ENCODE data around the gene IQUB.

IQUB gene

GRCh38 chr7:123472750-123473445, 61.5 kb downstream of the IQUB start:
- ChIA-PET CTCF (interaction anchor here (0.6 to 0.9 kb wide), 2 partner anchors 11 to 21 kb away, joined by 3 to 4 read pairs; no protein-coding TSS in a partner anchor), POLR2A (interaction anchor here (0.7 kb wide), 1 partner anchor 523 kb away, joined by 3 read pairs; no protein-coding TSS in a partner anchor)
- TF ChIP-seq ZNF311 (tag by site-specific recombination; IDR thresholded peaks at IDR 0.05; ENCODE audit: borderline replicate concordance) = no peak
- TF ChIP-seq, protein P1, sequence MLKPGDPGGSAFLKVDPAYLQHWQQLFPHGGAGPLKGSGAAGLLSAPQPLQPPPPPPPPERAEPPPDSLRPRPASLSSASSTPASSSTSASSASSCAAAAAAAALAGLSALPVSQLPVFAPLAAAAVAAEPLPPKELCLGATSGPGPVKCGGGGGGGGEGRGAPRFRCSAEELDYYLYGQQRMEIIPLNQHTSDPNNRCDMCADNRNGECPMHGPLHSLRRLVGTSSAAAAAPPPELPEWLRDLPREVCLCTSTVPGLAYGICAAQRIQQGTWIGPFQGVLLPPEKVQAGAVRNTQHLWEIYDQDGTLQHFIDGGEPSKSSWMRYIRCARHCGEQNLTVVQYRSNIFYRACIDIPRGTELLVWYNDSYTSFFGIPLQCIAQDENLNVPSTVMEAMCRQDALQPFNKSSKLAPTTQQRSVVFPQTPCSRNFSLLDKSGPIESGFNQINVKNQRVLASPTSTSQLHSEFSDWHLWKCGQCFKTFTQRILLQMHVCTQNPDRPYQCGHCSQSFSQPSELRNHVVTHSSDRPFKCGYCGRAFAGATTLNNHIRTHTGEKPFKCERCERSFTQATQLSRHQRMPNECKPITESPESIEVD (tag by site-specific recombination; IDR thresholded peaks at IDR 0.05) = no peak
- TF ChIP-seq ZNF175 (tag by site-specific recombination; IDR thresholded peaks at IDR 0.05) = no peak
- TF ChIP-seq ZNF544 (tag by site-specific recombination; IDR thresholded peaks at IDR 0.05) = no peak
- TF ChIP-seq ZNF629 (tag by site-specific recombination; IDR thresholded peaks at IDR 0.05) = no peak
- TF ChIP-seq ZNF558 (tag by site-specific recombination; IDR thresholded peaks at IDR 0.05) = no peak
- TF ChIP-seq ZNF791 (tag by site-specific recombination; IDR thresholded peaks at IDR 0.05) = no peak
- no peak for TF ChIP-seq ZNF664 (tag by site-specific recombination; IDR thresholded peaks at IDR 0.05)
- no peak for TF ChIP-seq MEIS1 (CRISPR knock-in tag; IDR thresholded peaks at IDR 0.05; ENCODE audit: borderline replicate concordance)
- TF ChIP-seq ZNF555 (tag by site-specific recombination; conservative IDR thresholded peaks at IDR 0.05) = no peak
- no peaks in the 10 kb centered on the region for H3K4me1 ChIP-seq (ENCODE audit: control insufficient read depth, insufficient read depth, low read length)
- no peaks in the 10 kb centered on the region for H3K36me3 ChIP-seq (ENCODE audit: control insufficient read depth in 2 of 2, insufficient read depth in 1 of 2, low read length in 2 of 2)
- no peak overlapping the region for H3K4me3 ChIP-seq (ENCODE audit: low read depth, low read length)
- H3K27ac ChIP-seq (ENCODE audit: extremely low read depth, low read depth, low read length) = no peak overlapping the region
- H3K9me3 ChIP-seq (ENCODE audit: control insufficient read depth, insufficient read depth, low read depth, low read length) = no peaks in the 10 kb centered on the region

- H3K4me3 ChIP-seq (ENCODE audit: low read depth, low read length) = no peak overlapping the region
- ChIA-PET POLR2A (no interaction called here), CTCF (no interaction called here)
- no peak overlapping the region for H3K27ac ChIP-seq (ENCODE audit: extremely low read depth, low read depth, low read length)
- no peaks in the 10 kb centered on the region for H3K4me1 ChIP-seq (ENCODE audit: control insufficient read depth, insufficient read depth, low read length)
- TF ChIP-seq ZNF157 (tag by site-specific recombination; IDR thresholded peaks at IDR 0.05) (no peak), ZNF335 (tag by site-specific recombination; conservative IDR thresholded peaks at IDR 0.05) (no peak), ZNF654 (tag by site-specific recombination; IDR thresholded peaks at IDR 0.05; ENCODE audit: low read depth) (no peak)
- H3K9me3 ChIP-seq (ENCODE audit: control insufficient read depth, insufficient read depth, low read depth, low read length) = no peaks in the 10 kb centered on the region
- no peaks in the 10 kb centered on the region for H3K36me3 ChIP-seq (ENCODE audit: control insufficient read depth in 2 of 2, insufficient read depth in 1 of 2, low read length in 2 of 2)
These were observed 62.1 kb downstream of the IQUB start for GRCh38 chr7:123472327-123472726.

GRCh38 chr7:123468303-123468702, 66.1 kb downstream of the IQUB start:
- CTCF ChIA-PET = no interaction called here
- Histone ChIP-seq H3K27ac (ENCODE audit: extremely low read depth, low read depth, low read length) (no peak overlapping the region), H3K4me1 (ENCODE audit: control insufficient read depth, insufficient read depth, low read length) (no peaks in the 10 kb centered on the region), H3K9me3 (ENCODE audit: control insufficient read depth, insufficient read depth, low read depth, low read length) (no peaks in the 10 kb centered on the region), H3K36me3 (ENCODE audit: control insufficient read depth in 2 of 2, insufficient read depth in 1 of 2, low read length in 2 of 2) (no peaks in the 10 kb centered on the region), H3K4me3 (ENCODE audit: low read depth, low read length) (no peak overlapping the region)
- POLR2A ChIA-PET = no interaction called here
- no peak for TF ChIP-seq GLIS2 (tag by site-specific recombination; IDR thresholded peaks at IDR 0.05)
- TF ChIP-seq, protein P2, sequence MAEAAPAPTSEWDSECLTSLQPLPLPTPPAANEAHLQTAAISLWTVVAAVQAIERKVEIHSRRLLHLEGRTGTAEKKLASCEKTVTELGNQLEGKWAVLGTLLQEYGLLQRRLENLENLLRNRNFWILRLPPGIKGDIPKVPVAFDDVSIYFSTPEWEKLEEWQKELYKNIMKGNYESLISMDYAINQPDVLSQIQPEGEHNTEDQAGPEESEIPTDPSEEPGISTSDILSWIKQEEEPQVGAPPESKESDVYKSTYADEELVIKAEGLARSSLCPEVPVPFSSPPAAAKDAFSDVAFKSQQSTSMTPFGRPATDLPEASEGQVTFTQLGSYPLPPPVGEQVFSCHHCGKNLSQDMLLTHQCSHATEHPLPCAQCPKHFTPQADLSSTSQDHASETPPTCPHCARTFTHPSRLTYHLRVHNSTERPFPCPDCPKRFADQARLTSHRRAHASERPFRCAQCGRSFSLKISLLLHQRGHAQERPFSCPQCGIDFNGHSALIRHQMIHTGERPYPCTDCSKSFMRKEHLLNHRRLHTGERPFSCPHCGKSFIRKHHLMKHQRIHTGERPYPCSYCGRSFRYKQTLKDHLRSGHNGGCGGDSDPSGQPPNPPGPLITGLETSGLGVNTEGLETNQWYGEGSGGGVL (tag by site-specific recombination; IDR thresholded peaks at IDR 0.05) = no peak
- TF ChIP-seq ZNF558 (tag by site-specific recombination; IDR thresholded peaks at IDR 0.05) = no peak
- TF ChIP-seq ZNF2 (tag by site-specific recombination; IDR thresholded peaks at IDR 0.05) = no peak
- no peak for TF ChIP-seq KLF7 (tag by site-specific recombination; IDR thresholded peaks at IDR 0.05; ENCODE audit: borderline replicate concordance)
- no peak for TF ChIP-seq ZNF792 (tag by site-specific recombination; IDR thresholded peaks at IDR 0.05)
- TF ChIP-seq, protein P3, sequence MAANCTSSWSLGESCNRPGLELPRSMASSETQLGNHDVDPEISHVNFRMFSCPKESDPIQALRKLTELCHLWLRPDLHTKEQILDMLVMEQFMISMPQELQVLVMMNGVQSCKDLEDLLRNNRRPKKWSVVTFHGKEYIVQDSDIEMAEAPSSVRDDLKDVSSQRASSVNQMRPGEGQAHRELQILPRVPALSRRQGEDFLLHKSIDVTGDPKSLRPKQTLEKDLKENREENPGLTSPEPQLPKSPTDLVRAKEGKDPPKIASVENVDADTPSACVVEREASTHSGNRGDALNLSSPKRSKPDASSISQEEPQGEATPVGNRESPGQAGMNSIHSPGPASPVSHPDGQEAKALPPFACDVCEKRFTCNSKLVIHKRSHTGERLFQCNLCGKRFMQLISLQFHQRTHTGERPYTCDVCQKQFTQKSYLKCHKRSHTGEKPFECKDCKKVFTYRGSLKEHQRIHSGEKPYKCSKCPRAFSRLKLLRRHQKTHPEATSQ (tag by site-specific recombination; IDR thresholded peaks at IDR 0.05) = no peak
- no peak for TF ChIP-seq ZNF585B (tag by site-specific recombination; IDR thresholded peaks at IDR 0.05)
- TF ChIP-seq ZSCAN30 (tag by site-specific recombination; IDR thresholded peaks at IDR 0.05) = no peak

All from HEK293 (cell line).